ENCODE results near the gene CAPZA1. TPM values are rescaled to one million over a fixed set of nuclear protein-coding genes. Genes with fewer than 3 reads are reported as not detected.

Gene CAPZA1
- total and polyA plus RNA-seq, 4 donors: 28.6 to 74.8 (median 48.9) TPM

- no peak for TF ChIP-seq HNF4A (conservative IDR thresholded peaks at IDR 0.05)
Observed at GRCh38 chr1:112583366-112583765, 36.3 kb upstream of the CAPZA1 start (continued).

GRCh38 chr1:112589766-112590165 is 29.9 kb upstream of the CAPZA1 start:
- TF ChIP-seq ATF3 (IDR thresholded peaks at IDR 0.05): no peak
- H3K27ac ChIP-seq (ENCODE audit: low read depth in 1 of 2, low read length in 2 of 2): no peak overlapping the region
- peaks cover 0 to 9% (median 2%) of the 10 kb centered on the region in 4 donors for H3K36me3 ChIP-seq (ENCODE audit: control insufficient read depth in 4 of 4, insufficient read depth in 3 of 4, low read depth in 1 of 4, low read length in 3 of 4)
- H3K9me3 ChIP-seq (ENCODE audit: control insufficient read depth in 4 of 4, low read length in 3 of 4): no peaks in the 10 kb centered on the region
- H3K9ac ChIP-seq (ENCODE audit: low read depth in 1 of 2, low read length in 2 of 2): no peak overlapping the region
- no peaks in the 10 kb centered on the region for H3K4me1 ChIP-seq (ENCODE audit: control insufficient read depth in 4 of 4, insufficient read depth in 4 of 4, low read length in 3 of 4)
- 95% methylated on average over 1 of the region's 1 CpG for WGBS
- no peak for DNase-seq (ENCODE audit: low spot score)
- no peaks in the 10 kb centered on the region for H3K27me3 ChIP-seq (ENCODE audit: control insufficient read depth in 4 of 4, insufficient read depth in 4 of 4, low read length in 3 of 4)
- no peak overlapping the region for H3K4me3 ChIP-seq (ENCODE audit: low read depth in 1 of 3, low read length in 3 of 3)

GRCh38 chr1:112594208-112594876 is 25.3 kb upstream of the CAPZA1 start:
- Histone ChIP-seq H3K27me3 (ENCODE audit: control insufficient read depth in 4 of 4, insufficient read depth in 4 of 4, low read length in 3 of 4) (no peaks in the 10 kb centered on the region), H3K9me3 (ENCODE audit: control insufficient read depth in 4 of 4, low read length in 3 of 4) (no peaks in the 10 kb centered on the region), H3K4me1 (ENCODE audit: control insufficient read depth in 4 of 4, insufficient read depth in 4 of 4, low read length in 3 of 4) (no peaks in the 10 kb centered on the region), H3K36me3 (ENCODE audit: control insufficient read depth in 4 of 4, insufficient read depth in 3 of 4, low read depth in 1 of 4, low read length in 3 of 4) (peaks cover 2 to 12% (median 7%) of the 10 kb centered on the region in 4 donors), H3K27ac (ENCODE audit: low read depth in 1 of 2, low read length in 2 of 2) (no peak overlapping the region), H3K9ac (ENCODE audit: low read depth in 1 of 2, low read length in 2 of 2) (no peak overlapping the region), H3K4me3 (ENCODE audit: low read depth in 1 of 3, low read length in 3 of 3) (no peak overlapping the region)
- WGBS: 92% methylated on average over 3 of the region's 3 CpGs
- no peak for DNase-seq (ENCODE audit: low spot score)
- TF ChIP-seq TAF1 (conservative IDR thresholded peaks at IDR 0.05) (no peak), GABPA (IDR thresholded peaks at IDR 0.05 in 1 of 2, conservative IDR thresholded peaks at IDR 0.05 in 1 of 2) (no peak), RXRA (IDR thresholded peaks at IDR 0.05) (no peak), REST (IDR thresholded peaks at IDR 0.05) (no peak), FOXA2 (IDR thresholded peaks at IDR 0.05) (no peak), EGR1 (IDR thresholded peaks at IDR 0.05; ENCODE audit: low read depth in 2 of 2) (no peak), HNF4A (conservative IDR thresholded peaks at IDR 0.05) (no peak)

GRCh38 chr1:112599477-112599876 is 20.2 kb upstream of the CAPZA1 start:
- Histone ChIP-seq H3K9ac (ENCODE audit: low read depth in 1 of 2, low read length in 2 of 2) (no peak overlapping the region), H3K4me1 (ENCODE audit: control insufficient read depth in 4 of 4, insufficient read depth in 4 of 4, low read length in 3 of 4) (no peaks in the 10 kb centered on the region), H3K4me3 (ENCODE audit: low read depth in 1 of 3, low read length in 3 of 3) (no peak overlapping the region), H3K36me3 (ENCODE audit: control insufficient read depth in 4 of 4, insufficient read depth in 3 of 4, low read depth in 1 of 4, low read length in 3 of 4) (peaks cover 5 to 30% (median 13%) of the 10 kb centered on the region in 4 donors), H3K27me3 (ENCODE audit: control insufficient read depth in 4 of 4, insufficient read depth in 4 of 4, low read length in 3 of 4) (no peaks in the 10 kb centered on the region), H3K9me3 (ENCODE audit: control insufficient read depth in 4 of 4, low read length in 3 of 4) (no peaks in the 10 kb centered on the region), H3K27ac (ENCODE audit: low read depth in 1 of 2, low read length in 2 of 2) (no peak overlapping the region)
- WGBS: 96% methylated on average over 4 of the region's 4 CpGs
- DNase-seq (ENCODE audit: low spot score): no peak
- no peak for TF ChIP-seq CTCF (IDR thresholded peaks at IDR 0.05; ENCODE audit: low read depth, low read length, missing input control)
- TF ChIP-seq TAF1 (conservative IDR thresholded peaks at IDR 0.05): no peak
- no peak for TF ChIP-seq EGR1 (IDR thresholded peaks at IDR 0.05; ENCODE audit: low read depth in 2 of 2)
- TF ChIP-seq YY1 (IDR thresholded peaks at IDR 0.05): no peak
- TF ChIP-seq REST (IDR thresholded peaks at IDR 0.05): no peak
- TF ChIP-seq GABPA (IDR thresholded peaks at IDR 0.05 in 1 of 2, conservative IDR thresholded peaks at IDR 0.05 in 1 of 2): no peak
- TF ChIP-seq ATF3 (IDR thresholded peaks at IDR 0.05): no peak
- no peak for TF ChIP-seq HNF4A (conservative IDR thresholded peaks at IDR 0.05)
- TF ChIP-seq HNF4G (IDR thresholded peaks at IDR 0.05): no peak
- TF ChIP-seq FOXA2 (IDR thresholded peaks at IDR 0.05): no peak
- TF ChIP-seq JUND (IDR thresholded peaks at IDR 0.05): no peak
- TF ChIP-seq FOXA1 (IDR thresholded peaks at IDR 0.05): no peak
- no peak for TF ChIP-seq RAD21 (IDR thresholded peaks at IDR 0.05)
- no peak for TF ChIP-seq RXRA (IDR thresholded peaks at IDR 0.05)
